GM21576 (cell line): ENCODE results near the gene POF1B.
"Not testable (repeated sequence)": the region's sequence is repeated elsewhere in the genome, so short reads cannot be mapped to it uniquely, and the experiment has no call there.

Experiments
- ATAC-seq: cut with Tn5 transposase; IDR thresholded peaks from one replicate; pipeline ENCODE4 v1.9.1; 2021; ENCODE audit warnings: mild to moderate bottlenecking, moderate library complexity; ENCODE audit not compliant: unreplicated experiment

The POF1B gene

GRCh38 chrX:85379174-85379907 lies at the start of gene POF1B:
TSS of gene POF1B (minus strand) at chrX:85379665. CDS start at chrX:85379454, 211 bp downstream.
- no peak for ATAC-seq

GRCh38 chrX:85429066-85429465 lies 49.6 kb upstream of the POF1B start:
- ATAC-seq: no peak

- no peak for ATAC-seq
These were observed 39.8 kb upstream of the POF1B start for GRCh38 chrX:85419293-85419692.

- no peak for ATAC-seq
These were observed 12.4 kb upstream of the POF1B start for GRCh38 chrX:85391878-85392238.

GRCh38 chrX:85391185-85391877 lies 11.9 kb upstream of the POF1B start:
- no peak for ATAC-seq

GRCh38 chrX:85381602-85382001 lies 2.1 kb upstream of the POF1B start:
- ATAC-seq: no peak

- ATAC-seq: no peak
These were observed 1.0 kb downstream of the POF1B start for GRCh38 chrX:85378461-85378860.

GRCh38 chrX:85375333-85375738 lies 4.1 kb downstream of the POF1B start:
- ATAC-seq: no peak

GRCh38 chrX:85365370-85365995 lies 14.0 kb downstream of the POF1B start:
- no peak for ATAC-seq

GRCh38 chrX:85359051-85359450 lies 20.4 kb downstream of the POF1B start:
- ATAC-seq: no peak

GRCh38 chrX:85345523-85345922 lies 33.9 kb downstream of the POF1B start:
- no peak for ATAC-seq

GRCh38 chrX:85327060-85327333 lies 52.5 kb downstream of the POF1B start:
- no peak for ATAC-seq

- ATAC-seq: no peak
These were observed 53.0 kb downstream of the POF1B start for GRCh38 chrX:85326234-85327059.

GRCh38 chrX:85311348-85311747 lies 68.1 kb downstream of the POF1B start:
- ATAC-seq: not testable (repeated sequence)

- no peak for ATAC-seq
These were observed 69.7 kb downstream of the POF1B start for GRCh38 chrX:85309717-85310116.

- peak; percentile 94 for ATAC-seq
These were observed 75.9 kb downstream of the POF1B start for GRCh38 chrX:85303544-85303943.

- no peak for ATAC-seq
These were observed 90.3 kb downstream of the POF1B start for GRCh38 chrX:85288992-85289723.

- ATAC-seq: not testable (repeated sequence)
These were observed 94.2 kb downstream of the POF1B start for GRCh38 chrX:85285286-85285685.

GRCh38 chrX:85244450-85245211 lies 134.8 kb downstream of the POF1B start:
- ATAC-seq: peak; percentile 45
